Natural killer cell (primary cell): ENCODE measurements around the gene TM4SF4. TPM values are rescaled to one million over a fixed set of nuclear protein-coding genes. Genes with fewer than 3 reads are reported as not detected.

Experiments
- ATAC-seq, 3 donors: fragments of 150-1000 bp in 2 of 3; fragments of 200-7000 bp in 1 of 3; cut with Tn5 transposase; 1 replicate in 1 of 3; 2 replicates in 2 of 3; pipeline ENCODE4 v1.10.0; 2021; ENCODE audit warnings: mild to moderate bottlenecking in 2 of 3, moderate library complexity in 2 of 3
- DNase-seq, 2 donors: peaks; one replicate each; pipeline versions ENCODE4 v3.0.0 to v3.0.0-alpha.2; 2013 to 2021; ENCODE audit warnings: mixed read lengths in 1 of 2
- H3K27ac ChIP-seq: one replicate; pipeline ENCODE4 v1.5.1; 2013; ENCODE audit warnings: mild to moderate bottlenecking, low read length
- H3K27me3 ChIP-seq: one replicate; pipeline ENCODE4 v1.6.1; 2013; ENCODE audit warnings: low read length; ENCODE audit not compliant: control insufficient read depth, insufficient read depth
- H3K36me3 ChIP-seq: one replicate; pipeline ENCODE4 v1.6.1; 2013; ENCODE audit warnings: low read length; ENCODE audit not compliant: control insufficient read depth, insufficient read depth
- H3K4me1 ChIP-seq: one replicate; pipeline ENCODE4 v1.6.1; 2013; ENCODE audit warnings: low read length; ENCODE audit not compliant: control insufficient read depth, insufficient read depth
- H3K4me3 ChIP-seq: one replicate; pipeline ENCODE4 v1.5.1; 2013; ENCODE audit warnings: low read length
- H3K9me3 ChIP-seq: one replicate; pipeline ENCODE4 v1.6.1; 2013; ENCODE audit warnings: low read length; ENCODE audit not compliant: control insufficient read depth, insufficient read depth
- H3K27ac Mint-ChIP-seq, 2 donors: one replicate each; pipeline ENCODE4 v1.8.0; 2022; ENCODE audit warnings: mild to moderate bottlenecking in 2 of 2, mixed read lengths in 2 of 2, moderate library complexity in 1 of 2
- H3K27me3 Mint-ChIP-seq, 2 donors: one replicate each; pipeline ENCODE4 v1.8.0; 2022; ENCODE audit warnings: low read depth in 2 of 2, mixed read lengths in 2 of 2
- H3K36me3 Mint-ChIP-seq: one replicate; pipeline ENCODE4 v1.8.0; 2022; ENCODE audit warnings: mixed read lengths
- H3K4me1 Mint-ChIP-seq, 2 donors: one replicate each; pipeline ENCODE4 v1.8.0; 2022; ENCODE audit warnings: mixed read lengths in 2 of 2
- H3K4me3 Mint-ChIP-seq: one replicate; pipeline ENCODE4 v1.8.0; 2022; ENCODE audit warnings: mild to moderate bottlenecking, moderate library complexity, mixed read lengths
- H3K9me3 Mint-ChIP-seq, 2 donors: one replicate each; pipeline ENCODE4 v1.8.0; 2022; ENCODE audit warnings: mixed read lengths in 2 of 2
- WGBS: methylation state at CpG from one replicate; pipeline ENCODE4 v1.1.7; 2013; ENCODE audit warnings: missing lambda C conversion rate; ENCODE audit not compliant: insufficient coverage; 5-methylcytosine and 5-hydroxymethylcytosine counted together
- intact Hi-C: fragments of 100-400 bp; cut with micrococcal nuclease; formaldehyde crosslinking; loops from one replicate; pipeline ENCODE4 v1.14.2; 2022
- total RNA-seq, 4 donors: library from RNA; stranded (reverse); fragments of 120-200 nt in 1 of 4; gene quantifications; one replicate each; pipeline versions ENCODE4 v1.2.3 to v1.2.4, GENCODE V29; 2013 to 2022
- TF ChIP-seq, protein P1 (sequence below): fragments of 200-600 bp; IDR thresholded peaks from one replicate; pipeline ENCODE4 v1.8.0; 2022; ENCODE audit warnings: antibody characterized with exemption

Gene TM4SF4
- total RNA-seq, 3 donors from 2014 or later (not counting 1 experiment from before 2014, with no cell fraction given) = not detected

DNA sequence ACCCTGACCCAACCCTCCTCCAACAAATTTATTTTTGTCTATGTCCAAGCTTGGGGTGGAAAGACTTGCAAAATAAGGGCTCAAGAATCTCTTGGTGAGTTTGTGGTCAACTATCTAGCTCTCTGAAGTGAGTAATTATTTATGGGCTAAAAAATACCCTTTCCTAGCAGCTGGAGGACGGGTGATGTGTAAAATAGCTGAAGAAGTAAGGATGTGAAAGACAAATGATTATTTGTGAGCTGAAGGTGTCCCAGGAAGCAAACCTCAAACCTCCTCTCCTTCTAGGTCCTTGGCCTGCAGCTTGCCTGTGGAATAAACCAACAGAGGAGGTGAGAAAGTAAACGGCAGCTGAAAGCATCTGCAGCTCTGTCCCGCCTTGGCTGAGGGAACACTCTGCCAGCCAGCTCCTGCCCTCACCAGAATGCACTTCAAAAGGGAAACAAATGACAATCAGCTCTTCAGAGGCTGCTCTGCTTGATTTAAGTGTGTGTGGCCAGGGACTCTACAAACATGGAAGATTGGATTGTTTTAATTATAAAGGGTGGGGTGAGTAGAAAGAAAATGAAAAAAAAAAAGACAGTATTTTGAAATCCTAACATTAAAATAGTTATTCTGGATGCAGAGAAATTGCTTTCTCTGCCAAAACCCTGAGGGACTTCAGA, 60.3 kb downstream of the TM4SF4 start:
- ATAC-seq = no peak
- Mint-ChIP-seq H3K27me3 (peaks cover 4 to 23% of the 10 kb centered on the region in 2 donors), H3K4me1 (peaks cover 18 to 19% of the 10 kb centered on the region in 2 donors), H3K27ac (no peak overlapping the region), H3K9me3 (no peaks in the 10 kb centered on the region), H3K4me3 (no peak overlapping the region), H3K36me3 (no peaks in the 10 kb centered on the region)
- Histone ChIP-seq H3K4me1 (peaks cover 9% of the 10 kb centered on the region), H3K4me3 (no peak overlapping the region), H3K27ac (no peak overlapping the region), H3K27me3 (no peaks in the 10 kb centered on the region), H3K9me3 (no peaks in the 10 kb centered on the region), H3K36me3 (no peaks in the 10 kb centered on the region)
- no peak for DNase-seq
- WGBS = 23% methylated on average over 3 of the region's 3 CpGs
- TF ChIP-seq, protein P1, sequence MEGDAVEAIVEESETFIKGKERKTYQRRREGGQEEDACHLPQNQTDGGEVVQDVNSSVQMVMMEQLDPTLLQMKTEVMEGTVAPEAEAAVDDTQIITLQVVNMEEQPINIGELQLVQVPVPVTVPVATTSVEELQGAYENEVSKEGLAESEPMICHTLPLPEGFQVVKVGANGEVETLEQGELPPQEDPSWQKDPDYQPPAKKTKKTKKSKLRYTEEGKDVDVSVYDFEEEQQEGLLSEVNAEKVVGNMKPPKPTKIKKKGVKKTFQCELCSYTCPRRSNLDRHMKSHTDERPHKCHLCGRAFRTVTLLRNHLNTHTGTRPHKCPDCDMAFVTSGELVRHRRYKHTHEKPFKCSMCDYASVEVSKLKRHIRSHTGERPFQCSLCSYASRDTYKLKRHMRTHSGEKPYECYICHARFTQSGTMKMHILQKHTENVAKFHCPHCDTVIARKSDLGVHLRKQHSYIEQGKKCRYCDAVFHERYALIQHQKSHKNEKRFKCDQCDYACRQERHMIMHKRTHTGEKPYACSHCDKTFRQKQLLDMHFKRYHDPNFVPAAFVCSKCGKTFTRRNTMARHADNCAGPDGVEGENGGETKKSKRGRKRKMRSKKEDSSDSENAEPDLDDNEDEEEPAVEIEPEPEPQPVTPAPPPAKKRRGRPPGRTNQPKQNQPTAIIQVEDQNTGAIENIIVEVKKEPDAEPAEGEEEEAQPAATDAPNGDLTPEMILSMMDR = no peak
- intact Hi-C loops = loop anchor here (5.0 kb wide), 1 partner anchor 182 kb away; no protein-coding TSS in a partner anchor

DNA sequence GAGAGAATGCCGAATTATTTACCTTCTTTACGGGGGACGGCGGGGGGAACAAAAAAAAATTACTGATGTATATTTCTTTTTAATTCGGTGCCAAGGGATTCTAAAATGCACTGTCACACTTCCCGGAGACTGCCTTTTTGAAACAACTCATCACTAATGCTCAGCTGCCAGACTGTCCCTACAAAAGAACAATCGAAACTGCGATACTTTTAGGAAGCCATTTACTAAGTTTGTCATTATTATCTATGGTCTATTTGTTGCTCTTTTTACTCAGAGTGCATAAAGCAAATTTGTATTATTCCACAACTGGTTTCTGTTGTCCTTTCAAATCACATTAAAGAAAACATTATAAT, 60.8 kb downstream of the TM4SF4 start:
- no peak overlapping the region for H3K27ac Mint-ChIP-seq
- H3K36me3 Mint-ChIP-seq = no peaks in the 10 kb centered on the region
- H3K4me3 ChIP-seq = no peak overlapping the region
- ATAC-seq = no peak
- no peak overlapping the region for H3K27ac ChIP-seq
- peaks cover 4 to 23% of the 10 kb centered on the region in 2 donors for H3K27me3 Mint-ChIP-seq
- no peaks in the 10 kb centered on the region for H3K9me3 Mint-ChIP-seq
- WGBS = 92% methylated on average over 7 of the region's 8 CpGs
- peaks cover 18 to 19% of the 10 kb centered on the region in 2 donors for H3K4me1 Mint-ChIP-seq
- no peak overlapping the region for H3K4me3 Mint-ChIP-seq
- intact Hi-C loops = no loop called here
- H3K36me3 ChIP-seq = no peaks in the 10 kb centered on the region
- H3K27me3 ChIP-seq = no peaks in the 10 kb centered on the region
- H3K9me3 ChIP-seq = no peaks in the 10 kb centered on the region
- TF ChIP-seq, protein P1 = no peak
- H3K4me1 ChIP-seq = peaks cover 9% of the 10 kb centered on the region
- no peak for DNase-seq

DNA sequence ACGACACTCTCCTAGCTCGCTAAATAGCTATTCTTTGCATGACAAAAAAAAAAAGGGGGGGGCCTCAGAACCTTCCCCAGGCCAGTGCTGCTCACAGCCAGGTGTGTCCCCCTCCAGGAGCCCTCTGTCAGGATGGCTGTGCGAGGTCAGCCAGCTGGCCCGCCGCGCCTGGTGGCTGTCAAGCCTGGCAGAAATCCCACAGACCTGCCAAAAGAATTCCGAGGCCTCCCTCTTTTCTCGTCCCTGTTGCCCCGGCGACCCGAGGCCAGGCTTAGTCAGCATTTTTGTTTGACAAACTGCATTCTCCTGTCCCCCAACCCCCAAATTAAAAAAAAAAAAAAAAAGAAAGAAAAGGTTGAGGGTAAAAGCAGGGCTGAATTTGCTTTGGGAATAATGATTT, 61.9 kb downstream of the TM4SF4 start:
- Histone ChIP-seq H3K4me3 (no peak overlapping the region), H3K36me3 (no peaks in the 10 kb centered on the region), H3K9me3 (no peaks in the 10 kb centered on the region), H3K27ac (no peak overlapping the region), H3K27me3 (no peaks in the 10 kb centered on the region), H3K4me1 (peaks cover 9% of the 10 kb centered on the region)
- no peak overlapping the region for H3K4me3 Mint-ChIP-seq
- no peak for DNase-seq
- no peaks in the 10 kb centered on the region for H3K36me3 Mint-ChIP-seq
- ATAC-seq = no peak
- peaks cover 16 to 18% of the 10 kb centered on the region in 2 donors for H3K4me1 Mint-ChIP-seq
- WGBS = 97% methylated on average over 7 of the region's 11 CpGs
- intact Hi-C loops = no loop called here
- H3K27me3 Mint-ChIP-seq = peaks cover 4 to 23% of the 10 kb centered on the region in 2 donors
- no peaks in the 10 kb centered on the region for H3K9me3 Mint-ChIP-seq
- TF ChIP-seq, protein P1 = no peak
- H3K27ac Mint-ChIP-seq = no peak overlapping the region

DNA sequence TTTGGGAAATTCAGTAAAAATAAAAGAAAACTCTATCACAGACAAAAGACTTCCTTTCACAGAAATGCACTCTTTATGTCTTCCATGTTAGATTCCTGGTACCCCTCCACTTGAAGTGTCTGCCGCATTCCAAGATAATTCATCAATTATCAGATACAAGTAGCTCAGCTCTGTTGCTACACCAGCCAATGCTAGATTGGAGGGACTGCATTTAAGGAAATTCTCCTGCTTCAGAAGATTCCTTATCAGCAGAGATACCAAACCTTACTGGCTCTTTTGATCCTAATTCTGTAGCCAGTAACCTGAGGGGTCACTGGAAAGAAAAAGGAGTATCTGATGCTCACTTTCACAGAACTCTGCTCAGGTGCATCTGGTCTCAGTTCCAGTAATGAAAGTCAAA, 63.9 kb downstream of the TM4SF4 start:
- Histone ChIP-seq H3K36me3 (no peaks in the 10 kb centered on the region), H3K4me1 (no peaks in the 10 kb centered on the region), H3K27ac (no peak overlapping the region), H3K4me3 (no peak overlapping the region), H3K9me3 (no peaks in the 10 kb centered on the region), H3K27me3 (no peaks in the 10 kb centered on the region)
- H3K36me3 Mint-ChIP-seq = no peaks in the 10 kb centered on the region
- WGBS = 100% methylated on average over 1 of the region's 1 CpG
- H3K4me1 Mint-ChIP-seq = peaks cover 0 to 7% of the 10 kb centered on the region in 2 donors
- no peak overlapping the region for H3K4me3 Mint-ChIP-seq
- ATAC-seq (no peak), DNase-seq (no peak)
- TF ChIP-seq, protein P1 = no peak
- H3K27ac Mint-ChIP-seq = no peak overlapping the region
- no peaks in the 10 kb centered on the region for H3K9me3 Mint-ChIP-seq
- intact Hi-C loops = no loop called here
- H3K27me3 Mint-ChIP-seq = peaks cover 4 to 15% of the 10 kb centered on the region in 2 donors
